Measurements from ENCODE around the gene MAP2K3. TPM values are rescaled to one million over a fixed set of nuclear protein-coding genes. Genes with fewer than 3 reads are reported as not detected.

MAP2K3 gene
- total and polyA plus RNA-seq, 12 donors: 28.9 to 103 (median 60.4) TPM

GRCh38 chr17:21252796-21253645, 31.5 kb upstream of the MAP2K3 start, which contains the start of gene NATD1:
Gene NATD1 (minus strand): TSS chr17:21253410. CDS start chr17:21253264, 146 bp downstream.
- H3K27me3 ChIP-seq: no peaks in the 10 kb centered on the region
- 1% methylated on average over 101 to 117 of the region's 117 CpGs for WGBS, 2 donors
- no peak for TF ChIP-seq CTCF (IDR thresholded peaks at IDR 0.05)
- peak; percentile 86 to 90 for DNase-seq
- H3K36me3 ChIP-seq: no peaks in the 10 kb centered on the region
- peaks cover 0 to 54% (median 37%) of the 10 kb centered on the region in 9 donors for H3K4me1 ChIP-seq
- peak; percentile 64 to 90 (median 84) for ATAC-seq
- no peaks in the 10 kb centered on the region for H3K9me3 ChIP-seq
- H3K4me3 ChIP-seq: peak within 1 kb of the TSS; percentile 49 to 82 (median 64)
- intact Hi-C loops (cut with DNase I): loop anchor here in 2 of 10 donors (2.0 to 10.0 kb wide), 3 partner anchors 38 to 208 kb away; partner anchors contain the start of genes TMEM11 (in 2 of the 2) and USP22 (in 1 of the 2)
- peak within 1 kb of the TSS; percentile 68 to 88 (median 78) for H3K27ac ChIP-seq

GRCh38 chr17:21253646-21254441, 30.7 kb upstream of the MAP2K3 start:
- Histone ChIP-seq H3K9me3 (no peaks in the 10 kb centered on the region), H3K27ac (peak overlapping the region; percentile 62 to 88 (median 78)), H3K4me3 (peak overlapping the region; percentile 49 to 82 (median 64)), H3K36me3 (no peaks in the 10 kb centered on the region), H3K27me3 (no peaks in the 10 kb centered on the region), H3K4me1 (peaks cover 0 to 46% (median 30%) of the 10 kb centered on the region in 9 donors)
- DNase-seq: no peak
- intact Hi-C loops (cut with DNase I): loop anchor here in 2 of 10 donors (2.0 to 10.0 kb wide), 3 partner anchors 39 to 209 kb away; partner anchors contain the start of genes TMEM11 (in 2 of the 2) and USP22 (in 1 of the 2)
- WGBS, 2 donors: 42 to 44% methylated on average over 15 of the region's 15 CpGs
- ATAC-seq: peak in 4 of 8 donors; percentile 2 to 13 (median 8)
- TF ChIP-seq CTCF (IDR thresholded peaks at IDR 0.05): no peak

GRCh38 chr17:21258593-21258992, 25.9 kb upstream of the MAP2K3 start:
- ATAC-seq (no peak), DNase-seq (no peak)
- intact Hi-C loops (cut with DNase I): loop anchor here in 2 of 10 donors (1.0 to 10.0 kb wide), 2 partner anchors 18 to 214 kb away; partner anchors contain the start of gene USP22 (in 1 of the 2)
- H3K27ac ChIP-seq: no peak overlapping the region
- H3K27me3 ChIP-seq: no peaks in the 10 kb centered on the region
- H3K4me3 ChIP-seq: no peak overlapping the region
- peaks cover 0 to 21% (median 6%) of the 10 kb centered on the region in 9 donors for H3K4me1 ChIP-seq
- no peaks in the 10 kb centered on the region for H3K36me3 ChIP-seq
- H3K9me3 ChIP-seq: no peaks in the 10 kb centered on the region
- TF ChIP-seq CTCF (IDR thresholded peaks at IDR 0.05): no peak
- WGBS, 2 donors: 92 to 93% methylated on average over 7 of the region's 7 CpGs

Measured in heart right ventricle (tissue), 16 donors.